H1 (cell line): ENCODE data around the gene KLHL24. TPM values are rescaled to one million over a fixed set of nuclear protein-coding genes. Genes with fewer than 3 reads are reported as not detected.

Source experiments
- CTCF ChIA-PET: fragments of 300-600 bp; sonication (Branson Sonifier 250); formaldehyde crosslinking; loops from one replicate; lab custom pipeline; 2021; ENCODE audit not compliant: partially characterized antibody; lab: Charles Lee
- POLR2A ChIA-PET: fragments of 300-600 bp; sonication (Branson Sonifier 250); formaldehyde crosslinking; loops from one replicate; lab custom pipeline; 2021; ENCODE audit warnings: inconsistent platforms; ENCODE audit not compliant: partially characterized antibody; lab: Charles Lee
- DNase-seq, 2 experiments: peaks; one replicate each; pipeline versions ENCODE4 v3.0.0 to v3.0.0-alpha.2; 2010 to 2022; ENCODE audit warnings: low spot score in 2 of 2, low read depth in 1 of 2, mixed read lengths in 1 of 2
- FAIRE-seq: peaks from 2 replicates; lab custom pipeline; 2011; peaks lifted over from hg19 to GRCh38; lab: Jason Lieb, UNC
- H2AFZ ChIP-seq: 2 replicates; pipeline ENCODE4 v1.8.1; 2012; ENCODE audit warnings: low read length, inconsistent platforms
- H2AK5ac ChIP-seq: 2 replicates; pipeline ENCODE4 v1.6.1; 2013; ENCODE audit warnings: low read depth, low read length
- H2BK120ac ChIP-seq: replicated peaks from 2 replicates; pipeline ENCODE3; 2013; ENCODE audit warnings: low read depth, low read length, inconsistent platforms
- H2BK12ac ChIP-seq: 2 replicates; pipeline ENCODE4 v1.6.1; 2013; ENCODE audit warnings: low read depth, low read length
- H2BK15ac ChIP-seq: 2 replicates; pipeline ENCODE4 v1.6.1; 2013; ENCODE audit warnings: low read length
- H2BK20ac ChIP-seq: 2 replicates; pipeline ENCODE4 v1.6.1; 2013; ENCODE audit warnings: low read length
- H2BK5ac ChIP-seq: 2 replicates; pipeline ENCODE4 v1.6.1; 2013; ENCODE audit warnings: low read depth, low read length
- H3K14ac ChIP-seq: 2 replicates; pipeline ENCODE4 v1.6.1; 2013; ENCODE audit warnings: inconsistent platforms; ENCODE audit not compliant: insufficient read length
- H3K18ac ChIP-seq: 2 replicates; pipeline ENCODE4 v1.6.1; 2013; ENCODE audit warnings: low read length; ENCODE audit errors: extremely low read depth
- H3K23ac ChIP-seq: 2 replicates; pipeline ENCODE4 v1.6.1; 2013; ENCODE audit warnings: inconsistent platforms; ENCODE audit not compliant: insufficient read length
- H3K23me2 ChIP-seq: 2 replicates; pipeline ENCODE4 v1.6.1; 2013; ENCODE audit warnings: low read depth, low read length
- H3K27ac ChIP-seq: 2 replicates; pipeline ENCODE4 v1.6.1; 2011; ENCODE audit warnings: low read depth, low read length, inconsistent platforms
- H3K27me3 ChIP-seq, 4 experiments: replicated peaks in 1 of 4; 1 replicate in 1 of 4; 2 replicates in 3 of 4; pipeline versions ENCODE4 v1.6.1 to v1.8.1; 2011 to 2013; ENCODE audit warnings: low read length in 3 of 4, mild to moderate bottlenecking in 3 of 4, inconsistent platforms in 2 of 4, mixed read lengths in 2 of 4, moderate library complexity in 1 of 4; ENCODE audit not compliant: control insufficient read depth in 3 of 4, insufficient read depth in 3 of 4; ENCODE audit errors: extremely low read depth in 1 of 4
- H3K36me3 ChIP-seq, 4 experiments: 2 replicates each; pipeline versions ENCODE4 v1.6.1 to v1.8.1; 2011 to 2013; ENCODE audit warnings: mild to moderate bottlenecking in 4 of 4, low read length in 3 of 4, moderate library complexity in 2 of 4, control low read depth in 1 of 4, inconsistent platforms in 1 of 4; ENCODE audit not compliant: insufficient read depth in 4 of 4, control insufficient read depth in 2 of 4
- H3K4ac ChIP-seq: replicated peaks from 2 replicates; pipeline ENCODE3; 2013; ENCODE audit warnings: low read length, low read depth, mixed read lengths, inconsistent platforms; ENCODE audit not compliant: insufficient read length
- H3K4me1 ChIP-seq, 4 experiments: replicated peaks in 1 of 4; 1 replicate in 1 of 4; 2 replicates in 3 of 4; pipeline versions ENCODE4 v1.6.1 to v1.8.1; 2011 to 2013; ENCODE audit warnings: low read length in 3 of 4, inconsistent platforms in 2 of 4, mixed read lengths in 1 of 4; ENCODE audit not compliant: insufficient read depth in 4 of 4, control insufficient read depth in 3 of 4
- H3K4me2 ChIP-seq, 2 experiments: 2 replicates each; pipeline versions ENCODE4 v1.6.1 to v1.8.1; 2011 to 2013; ENCODE audit warnings: low read depth in 2 of 2, low read length in 2 of 2, control low read depth in 1 of 2, inconsistent platforms in 1 of 2, mild to moderate bottlenecking in 1 of 2; ENCODE audit not compliant: insufficient read depth in 1 of 2
- H3K4me3 ChIP-seq, 4 experiments: fragments of 200-600, 300-600 bp in 1 of 4; sonication (generic), shearing (Covaris generic), sonication (Bioruptor Twin) in 1 of 4; 2 replicates each; pipeline versions ENCODE4 v1.5.1 to v1.8.1; 2011 to 2016; ENCODE audit warnings: low read length in 4 of 4, low read depth in 3 of 4, control low read depth in 2 of 4, inconsistent platforms in 2 of 4, mild to moderate bottlenecking in 2 of 4, mixed read lengths in 1 of 4, moderate library complexity in 1 of 4; ENCODE audit not compliant: insufficient read depth in 2 of 4; ENCODE audit errors: extremely low read depth in 1 of 4
- H3K56ac ChIP-seq: replicated peaks from 2 replicates; pipeline ENCODE3; 2013; ENCODE audit warnings: low read depth, mild to moderate bottlenecking, mixed read lengths, low read length, inconsistent platforms; ENCODE audit not compliant: insufficient read length
- H3K79me1 ChIP-seq: 2 replicates; pipeline ENCODE4 v1.6.1; 2013; ENCODE audit warnings: low read depth, low read length, control low read depth
- H3K79me2 ChIP-seq, 2 experiments: 2 replicates each; pipeline versions ENCODE4 v1.6.1 to v1.8.1; 2012 to 2013; ENCODE audit warnings: low read length in 2 of 2, mild to moderate bottlenecking in 2 of 2, inconsistent platforms in 1 of 2; ENCODE audit not compliant: insufficient read depth in 2 of 2, control insufficient read depth in 1 of 2
- H3K9ac ChIP-seq, 4 experiments: replicated peaks in 1 of 4; 1 replicate in 1 of 4; 2 replicates in 3 of 4; pipeline versions ENCODE4 v1.6.1 to v1.8.1; 2011 to 2013; ENCODE audit warnings: low read depth in 3 of 4, low read length in 3 of 4, control low read depth in 2 of 4, mild to moderate bottlenecking in 2 of 4, moderate library complexity in 2 of 4, inconsistent platforms in 1 of 4; ENCODE audit errors: extremely low read depth in 1 of 4
- H3K9me3 ChIP-seq, 2 experiments: 2 replicates each; pipeline versions ENCODE4 v1.6.1 to v1.8.1; 2012 to 2013; ENCODE audit warnings: mild to moderate bottlenecking in 2 of 2, moderate library complexity in 2 of 2, control low read depth in 1 of 2, inconsistent platforms in 1 of 2, low read depth in 1 of 2, low read length in 1 of 2, mixed read lengths in 1 of 2; ENCODE audit not compliant: insufficient read depth in 2 of 2
- H4K20me1 ChIP-seq, 2 experiments: replicated peaks in 1 of 2; 2 replicates each; pipeline versions ENCODE3 to v1.8.1; 2011 to 2013; ENCODE audit warnings: inconsistent platforms in 2 of 2, low read length in 2 of 2, mild to moderate bottlenecking in 1 of 2; ENCODE audit not compliant: insufficient read depth in 2 of 2, control insufficient read depth in 1 of 2
- H4K5ac ChIP-seq: 2 replicates; pipeline ENCODE4 v1.6.1; 2013; ENCODE audit warnings: low read length, low read depth, mixed read lengths, inconsistent platforms; ENCODE audit not compliant: insufficient read length
- H4K8ac ChIP-seq: 2 replicates; pipeline ENCODE4 v1.8.0; 2013; ENCODE audit warnings: mild to moderate bottlenecking, moderate library complexity, low read length, inconsistent platforms; ENCODE audit not compliant: insufficient read depth; ENCODE audit errors: extremely low read depth
- H4K91ac ChIP-seq: replicated peaks from 2 replicates; pipeline ENCODE3; 2013; ENCODE audit warnings: low read length, mixed read lengths, inconsistent platforms; ENCODE audit not compliant: insufficient read length
- HDAC2 ChIP-seq, 2 experiments: fragments of 300-600 bp in 1 of 2; sonication (generic) in 1 of 2; IDR thresholded peaks; 2 replicates each; pipeline ENCODE4 v1.6.1; 2011 to 2012; ENCODE audit warnings: low read depth in 2 of 2, low read length in 2 of 2, mild to moderate bottlenecking in 2 of 2, moderate library complexity in 2 of 2, borderline replicate concordance in 1 of 2, inconsistent platforms in 1 of 2
- SIN3A ChIP-seq, 2 experiments: IDR thresholded peaks in 1 of 2; conservative IDR thresholded peaks in 1 of 2; 2 replicates each; pipeline ENCODE4 v1.6.1; 2011 to 2012; ENCODE audit warnings: low read length in 2 of 2, improper control_type of control experiment in 1 of 2, low read depth in 1 of 2, mild to moderate bottlenecking in 1 of 2
- TCF12 ChIP-seq: IDR thresholded peaks from 2 replicates; pipeline ENCODE4 v1.6.1; 2011; ENCODE audit warnings: low read depth, mild to moderate bottlenecking, low read length
- TEAD4 ChIP-seq: IDR thresholded peaks from 2 replicates; pipeline ENCODE4 v1.6.1; 2012; ENCODE audit warnings: low read depth, low read length, inconsistent platforms, mixed read lengths
- WGBS, 2 experiments: shearing (Covaris generic) in 1 of 2; methylation state at CpG; one replicate each; pipeline versions ENCODE4 v1.1.6 to v1.1.7; 2013 to 2015; ENCODE audit warnings: low lambda C conversion rate in 2 of 2, mixed read lengths in 2 of 2, inconsistent platforms in 1 of 2, low coverage in 1 of 2, missing lambda C conversion rate in 1 of 2; ENCODE audit not compliant: insufficient replicate concordance in 2 of 2, insufficient coverage in 1 of 2, insufficient read length in 1 of 2; ENCODE audit errors: extremely low coverage in 1 of 2, missing lambda C conversion rate in 1 of 2; 5-methylcytosine and 5-hydroxymethylcytosine counted together
- polyA plus RNA-seq, 7 experiments: library from polyadenylated mRNA; depleted of rRNA in 3 of 7; stranded (reverse) in 5 of 7; unstranded in 2 of 7; fragments of >200 nt in 5 of 7; fragments of 200-250 nt in 2 of 7; gene quantifications; 1 replicate in 5 of 7; 2 replicates in 1 of 7; 4 replicates in 1 of 7; pipeline versions ENCODE4 v1.2.1 to v1.2.3, GENCODE V29; 2011 to 2013; ENCODE audit warnings: missing spikeins in 2 of 7, mixed read lengths in 2 of 7
- total RNA-seq: library from RNA; stranded (reverse); fragmentation: NEBNext Ultra II Directional; extraction: Animal tissue kit (Norgen Biotek cat#: 25700); gene quantifications from 2 replicates; pipeline ENCODE4 v1.2.1, GENCODE V29; 2021

The KLHL24 gene
- total and polyA plus RNA-seq, 2 of the 8 experiments (the other 6 are each of a cell fraction or from before 2014, with no cell fraction given): 12.5 to 36.2 TPM

- no peak overlapping the region for H3K4me3 ChIP-seq
- H3K14ac ChIP-seq: no peak overlapping the region
- no peaks in the 10 kb centered on the region for H3K79me2 ChIP-seq
- ChIA-PET CTCF (interaction anchor here (0.6 to 1.4 kb wide), 4 partner anchors 16 to 282 kb away, joined by 3 to 4 read pairs (median 3); no protein-coding TSS in a partner anchor), POLR2A (interaction anchor here (1.2 kb wide), 1 partner anchor 27 kb away, joined by 3 read pairs; no protein-coding TSS in a partner anchor)
- no peaks in the 10 kb centered on the region for H3K79me1 ChIP-seq
- H3K56ac ChIP-seq: no peak overlapping the region
- peaks cover 0 to 5% (median 5%) of the 10 kb centered on the region in 4 experiments; a peak in 4 of 7 replicates for H3K4me1 ChIP-seq
- H3K9ac ChIP-seq: no peak overlapping the region
- no peaks in the 10 kb centered on the region for H3K23me2 ChIP-seq
- no peak overlapping the region for H3K27ac ChIP-seq
- H3K4ac ChIP-seq: no peak overlapping the region
- H2AK5ac ChIP-seq: no peak overlapping the region
- TF ChIP-seq HDAC2 (IDR thresholded peaks at IDR 0.05; ENCODE audit: borderline replicate concordance in 1 of 2, low read depth in 2 of 2, low read length in 2 of 2): no peak
- no peak for TF ChIP-seq TCF12
- no peak for TF ChIP-seq TEAD4
- TF ChIP-seq SIN3A (conservative IDR thresholded peaks at IDR 0.05 in 1 of 2, IDR thresholded peaks at IDR 0.05 in 1 of 2; ENCODE audit: low read depth in 1 of 2, low read length in 2 of 2): no peak
- H3K27me3 ChIP-seq: no peaks in the 10 kb centered on the region
- no peak overlapping the region for H3K4me2 ChIP-seq
- H3K18ac ChIP-seq: no peak overlapping the region
- H2BK5ac ChIP-seq: no peak overlapping the region
- H2AFZ ChIP-seq: no peak overlapping the region
- 0 out of 2 replicates have a peak overlapping the region, but pooled peaks have one; percentile 17 for H2BK12ac ChIP-seq
- no peak overlapping the region for H4K91ac ChIP-seq
- H4K5ac ChIP-seq: no peak overlapping the region
- no peak overlapping the region for H2BK15ac ChIP-seq
- H4K8ac ChIP-seq: no peak overlapping the region
- 97% methylated on average over 2 of the region's 2 CpGs; no CpG with 5 or more reads in 1 of the 2 experiments for WGBS, 2 experiments
- H2BK120ac ChIP-seq: no peak overlapping the region
- no peaks in the 10 kb centered on the region for H3K9me3 ChIP-seq
- no peaks in the 10 kb centered on the region for H3K36me3 ChIP-seq
- no peak for FAIRE-seq
- no peak for DNase-seq
- H2BK20ac ChIP-seq: no peak overlapping the region
- no peak overlapping the region for H3K23ac ChIP-seq
- no peaks in the 10 kb centered on the region for H4K20me1 ChIP-seq
Observed at GRCh38 chr3:183618542-183618941, 16.9 kb upstream of the KLHL24 start.
